HT1080 (cell line): Measurements from ENCODE around the gene PCDHB13. TPM values are rescaled to one million over a fixed set of nuclear protein-coding genes. Genes with fewer than 3 reads are reported as not detected.
"Not testable (repeated sequence)": the region's sequence is repeated elsewhere in the genome, so short reads cannot be mapped to it uniquely, and the experiment has no call there.

Source experiments
- DNase-seq: peaks from one replicate; pipeline ENCODE4 v3.0.0-alpha.2; 2015; ENCODE audit warnings: low read depth
- polyA plus RNA-seq, 2 experiments: library from polyadenylated mRNA; depleted of rRNA; stranded (reverse); fragments of >200 nt; gene quantifications; 2 replicates each; pipeline ENCODE4 v1.2.3, GENCODE V29; 2015
- total RNA-seq: library from RNA; depleted of rRNA; stranded (reverse); fragments of >200 nt; shearing (Covaris generic); gene quantifications from 2 replicates; pipeline ENCODE4 v1.2.3, GENCODE V29; 2014; rRNA removed

PCDHB13 gene
- 0.06 TPM in 1 of 2 replicates, not detected in the other for total RNA-seq
- polyA plus RNA-seq (2015; cell fraction: cytosol; rRNA removed) = 0.10 and 0.15 TPM in 2 replicates
- polyA plus RNA-seq (2015; cell fraction: nucleus; rRNA removed) = 0.41 and 0.42 TPM in 2 replicates

- DNase-seq = peak; percentile 11
These were observed at the start of gene PCDHB13 for GRCh38 chr5:141213656-141214339. PCDHB13 (plus strand) TSS chr5:141213919; CDS start chr5:141214124, 205 bp downstream.

GRCh38 chr5:141172381-141173204 is 41.1 kb upstream of the PCDHB13 start, which contains the start of gene PCDHB7:
PCDHB7 (plus strand) TSS chr5:141172644; CDS start chr5:141172836, 192 bp downstream.
- DNase-seq = no peak

GRCh38 chr5:141174291-141175104 is 39.2 kb upstream of the PCDHB13 start:
- not testable (repeated sequence) for DNase-seq

- DNase-seq = no peak
These were observed 37.8 kb upstream of the PCDHB13 start for GRCh38 chr5:141175933-141176332.

GRCh38 chr5:141177577-141178191 is 36.0 kb upstream of the PCDHB13 start, which contains the start of gene PCDHB8:
PCDHB8 (plus strand) TSS chr5:141177790; CDS start chr5:141178035, 245 bp downstream.
- peak; percentile 11 for DNase-seq

- not testable (repeated sequence) for DNase-seq
These were observed 34.3 kb upstream of the PCDHB13 start for GRCh38 chr5:141179371-141179770.

GRCh38 chr5:141179876-141180275 is 33.8 kb upstream of the PCDHB13 start:
- DNase-seq = not testable (repeated sequence)

- no peak for DNase-seq
These were observed 33.4 kb upstream of the PCDHB13 start for GRCh38 chr5:141180313-141180712.

- DNase-seq = peak; percentile 3
These were observed 31.5 kb upstream of the PCDHB13 start, which contains the start of gene PCDHB16 for GRCh38 chr5:141182248-141182647. PCDHB16 (plus strand) TSS chr5:141182387; CDS start chr5:141182560, 173 bp downstream.

- not testable (repeated sequence) for DNase-seq
These were observed 29.4 kb upstream of the PCDHB13 start for GRCh38 chr5:141184117-141184855.

GRCh38 chr5:141186897-141187512 is 26.7 kb upstream of the PCDHB13 start, which contains the start of gene PCDHB9:
PCDHB9 (plus strand) TSS chr5:141187161; CDS start chr5:141187319, 158 bp downstream.
- no peak for DNase-seq

- DNase-seq = not testable (repeated sequence)
These were observed 25.0 kb upstream of the PCDHB13 start for GRCh38 chr5:141188682-141189081.

GRCh38 chr5:141189131-141189530 is 24.6 kb upstream of the PCDHB13 start:
- DNase-seq = not testable (repeated sequence)

GRCh38 chr5:141192110-141192725 is 21.5 kb upstream of the PCDHB13 start, which contains the start of gene PCDHB10:
PCDHB10 (plus strand) TSS chr5:141192353; CDS start chr5:141192553, 200 bp downstream.
- DNase-seq = peak; percentile 19

GRCh38 chr5:141194332-141194731 is 19.4 kb upstream of the PCDHB13 start:
- DNase-seq = not testable (repeated sequence)

- DNase-seq = no peak
These were observed 17.4 kb upstream of the PCDHB13 start for GRCh38 chr5:141196363-141196762.

GRCh38 chr5:141199359-141200235 is 14.1 kb upstream of the PCDHB13 start, which contains the start of gene PCDHB11:
PCDHB11 (plus strand) TSS chr5:141199627; CDS start chr5:141199775, 148 bp downstream.
- no peak for DNase-seq
